MG63 (cell line): Measurements from ENCODE around the gene MEX3B. TPM values are rescaled to one million over a fixed set of nuclear protein-coding genes. Genes with fewer than 3 reads are reported as not detected.
"Not testable (repeated sequence)": the region's sequence is repeated elsewhere in the genome, so short reads cannot be mapped to it uniquely, and the experiment has no call there.

Experiments
- DNase-seq: peaks from one replicate; pipeline ENCODE4 v3.0.0-alpha.2; 2020
- H3K27me3 ChIP-seq: fragments of 250-450 bp; sonication (Bioruptor Pico); 2 replicates; pipeline ENCODE4 v1.5.1; 2020; ENCODE audit warnings: mild to moderate bottlenecking, moderate library complexity
- H3K36me3 ChIP-seq: fragments of 250-450 bp; sonication (Bioruptor Pico); 2 replicates; pipeline ENCODE4 v1.5.1; 2020; ENCODE audit warnings: mild to moderate bottlenecking, moderate library complexity
- H3K4me3 ChIP-seq: fragments of 250-450 bp; sonication (Bioruptor Pico); 2 replicates; pipeline ENCODE4 v1.5.1; 2020; ENCODE audit warnings: mild to moderate bottlenecking, moderate library complexity
- H3K9me3 ChIP-seq: fragments of 250-450 bp; sonication (Bioruptor Pico); 2 replicates; pipeline ENCODE4 v1.5.1; 2020; ENCODE audit warnings: mild to moderate bottlenecking, moderate library complexity
- total RNA-seq: library from RNA; depleted of rRNA; stranded (reverse); fragments of >200 nt; shearing (Covaris generic); gene quantifications from 2 replicates; pipeline ENCODE4 v1.2.3, GENCODE V29; 2014; ENCODE audit warnings: low replicate concordance

Gene MEX3B
- total RNA-seq, 1 experiment from 2014 or later = 4.0 TPM

- H3K4me3 ChIP-seq = no peak overlapping the region
- DNase-seq = no peak
Measured at GRCh38 chr15:82039871-82040270, 5.9 kb downstream of the MEX3B start.

GRCh38 chr15:82036461-82036860 lies 9.4 kb downstream of the MEX3B start:
- H3K9me3 ChIP-seq = no peaks in the 10 kb centered on the region

More at GRCh38 chr15:82039871-82040270, 5.9 kb downstream of the MEX3B start:
- H3K27me3 ChIP-seq = no peaks in the 10 kb centered on the region
- no peaks in the 10 kb centered on the region for H3K9me3 ChIP-seq
- H3K36me3 ChIP-seq = no peaks in the 10 kb centered on the region

DNA sequence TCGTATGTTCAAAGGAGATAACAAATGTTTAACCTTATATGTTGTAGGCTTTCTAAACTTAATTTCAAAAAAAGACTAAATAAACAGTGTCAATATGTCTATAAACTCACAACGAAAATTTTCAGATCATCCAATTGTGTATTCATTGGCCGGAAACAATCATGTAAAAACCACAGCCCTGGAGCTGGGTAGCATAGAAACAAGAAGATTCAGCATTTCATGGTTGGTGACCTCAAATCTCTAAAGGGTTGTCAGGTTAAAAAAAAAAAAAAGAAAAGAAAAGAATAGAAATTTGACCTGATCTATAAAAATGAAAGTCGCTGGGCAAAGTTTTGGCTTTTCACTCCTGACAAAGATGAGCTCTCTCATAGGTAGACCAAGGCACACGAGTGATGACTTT lies 13.9 kb downstream of the MEX3B start:
- Histone ChIP-seq H3K4me3 (no peak overlapping the region), H3K36me3 (no peaks in the 10 kb centered on the region), H3K9me3 (no peaks in the 10 kb centered on the region), H3K27me3 (no peaks in the 10 kb centered on the region)
- no peak for DNase-seq

More at GRCh38 chr15:82036461-82036860, 9.4 kb downstream of the MEX3B start:
- Histone ChIP-seq H3K4me3 (no peak overlapping the region), H3K27me3 (no peaks in the 10 kb centered on the region), H3K36me3 (no peaks in the 10 kb centered on the region)
- no peak for DNase-seq

GRCh38 chr15:82030176-82030575 lies 15.6 kb downstream of the MEX3B start:
- no peaks in the 10 kb centered on the region for H3K27me3 ChIP-seq
- no peak for DNase-seq
- no peaks in the 10 kb centered on the region for H3K36me3 ChIP-seq
- H3K9me3 ChIP-seq = no peaks in the 10 kb centered on the region
- H3K4me3 ChIP-seq = no peak overlapping the region

- not testable (repeated sequence) for H3K27me3 ChIP-seq, H3K9me3 ChIP-seq, H3K4me3 ChIP-seq, DNase-seq, H3K36me3 ChIP-seq
Measured at GRCh38 chr15:82028163-82028562, 17.7 kb downstream of the MEX3B start.

- no peak overlapping the region for H3K4me3 ChIP-seq
- no peaks in the 10 kb centered on the region for H3K9me3 ChIP-seq
- DNase-seq = peak; percentile 44
- no peaks in the 10 kb centered on the region for H3K36me3 ChIP-seq
- no peaks in the 10 kb centered on the region for H3K27me3 ChIP-seq
Measured at GRCh38 chr15:82021992-82022391, 23.8 kb downstream of the MEX3B start.

DNA sequence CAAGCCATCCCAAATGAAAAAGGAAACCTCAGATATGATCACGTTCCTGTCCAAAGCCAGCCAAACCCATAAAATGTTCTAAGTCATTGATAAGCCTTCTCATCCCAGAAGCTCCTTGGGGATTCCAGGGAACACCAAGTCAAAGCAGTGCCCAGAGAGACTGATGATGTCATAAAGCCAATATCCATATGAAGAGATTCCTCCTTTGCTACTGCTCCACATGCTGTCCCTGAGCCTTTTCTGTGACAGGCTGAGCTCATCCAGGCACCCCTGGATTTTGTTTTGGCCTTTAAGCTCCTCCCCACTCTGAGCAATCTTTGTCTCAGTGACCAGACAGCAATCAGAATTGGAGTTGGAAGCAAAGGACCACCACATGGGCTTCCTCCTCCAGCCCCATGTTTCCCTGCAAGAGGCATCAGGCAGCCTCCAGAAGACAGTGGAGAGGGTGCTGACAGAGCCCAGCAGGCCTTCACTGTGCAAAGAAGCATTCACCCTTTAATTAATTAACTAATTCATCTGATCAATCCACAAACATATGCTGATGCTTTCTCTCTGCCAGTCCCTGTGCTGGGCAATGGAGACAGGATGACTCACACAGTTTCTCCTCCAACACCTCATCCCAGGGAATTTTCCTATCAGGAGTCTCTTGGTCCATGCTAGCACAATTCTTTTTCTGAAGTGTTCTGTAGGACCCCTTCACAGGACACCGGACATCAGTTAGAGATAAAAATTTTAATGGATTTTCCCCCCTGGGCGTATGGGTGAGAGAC lies 25.0 kb downstream of the MEX3B start:
- no peak for DNase-seq
- H3K36me3 ChIP-seq = no peaks in the 10 kb centered on the region
- no peak overlapping the region for H3K4me3 ChIP-seq
- H3K27me3 ChIP-seq = no peaks in the 10 kb centered on the region
- no peaks in the 10 kb centered on the region for H3K9me3 ChIP-seq

DNA sequence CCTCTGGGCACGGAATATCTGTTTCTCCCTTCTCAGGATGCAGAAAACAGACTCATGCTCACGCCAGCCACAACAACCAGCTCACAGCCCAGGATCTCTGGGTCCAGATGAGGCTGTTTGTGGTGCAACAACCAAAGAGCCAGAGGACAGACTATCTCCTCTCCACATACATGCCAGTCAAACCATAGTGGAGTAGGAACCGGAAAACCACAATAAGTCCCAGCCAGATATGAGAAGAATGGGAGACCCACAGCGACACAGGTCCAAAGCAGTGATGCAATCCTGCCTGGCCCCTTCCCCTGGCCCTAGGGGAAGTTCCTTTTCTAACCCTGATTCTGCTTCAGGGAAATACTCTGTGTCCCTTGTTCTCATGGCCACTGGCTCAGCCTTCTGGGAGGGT lies 27.6 kb downstream of the MEX3B start:
- no peak overlapping the region for H3K4me3 ChIP-seq
- DNase-seq = no peak
- no peaks in the 10 kb centered on the region for H3K36me3 ChIP-seq
- H3K9me3 ChIP-seq = no peaks in the 10 kb centered on the region
- H3K27me3 ChIP-seq = no peaks in the 10 kb centered on the region

DNA sequence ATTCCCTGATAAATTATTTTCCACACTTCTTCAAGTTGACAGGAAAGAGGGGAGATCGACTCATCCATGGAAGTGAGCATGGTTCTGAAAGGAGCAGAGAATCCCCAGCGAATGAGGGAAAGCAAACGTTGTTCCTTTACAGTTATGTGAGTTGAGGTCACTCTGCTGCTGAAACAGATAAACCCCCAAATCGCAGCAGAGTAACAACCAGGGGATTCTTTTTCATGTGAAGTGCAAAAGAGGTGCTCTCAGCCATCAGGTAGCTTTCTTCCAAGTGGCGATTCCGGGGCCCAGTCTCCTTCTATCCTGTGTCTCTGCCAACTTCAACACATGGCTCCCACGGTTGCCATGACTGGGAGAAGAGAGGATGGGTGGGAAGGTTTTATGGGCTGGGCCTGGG lies 28.2 kb downstream of the MEX3B start:
- Histone ChIP-seq H3K36me3 (no peaks in the 10 kb centered on the region), H3K4me3 (no peak overlapping the region), H3K9me3 (no peaks in the 10 kb centered on the region), H3K27me3 (no peaks in the 10 kb centered on the region)
- no peak for DNase-seq

GRCh38 chr15:82014989-82015388 lies 30.8 kb downstream of the MEX3B start:
- no peaks in the 10 kb centered on the region for H3K27me3 ChIP-seq
- no peaks in the 10 kb centered on the region for H3K9me3 ChIP-seq
- H3K4me3 ChIP-seq = no peak overlapping the region
- H3K36me3 ChIP-seq = no peaks in the 10 kb centered on the region
- peak; percentile 50 for DNase-seq

DNA sequence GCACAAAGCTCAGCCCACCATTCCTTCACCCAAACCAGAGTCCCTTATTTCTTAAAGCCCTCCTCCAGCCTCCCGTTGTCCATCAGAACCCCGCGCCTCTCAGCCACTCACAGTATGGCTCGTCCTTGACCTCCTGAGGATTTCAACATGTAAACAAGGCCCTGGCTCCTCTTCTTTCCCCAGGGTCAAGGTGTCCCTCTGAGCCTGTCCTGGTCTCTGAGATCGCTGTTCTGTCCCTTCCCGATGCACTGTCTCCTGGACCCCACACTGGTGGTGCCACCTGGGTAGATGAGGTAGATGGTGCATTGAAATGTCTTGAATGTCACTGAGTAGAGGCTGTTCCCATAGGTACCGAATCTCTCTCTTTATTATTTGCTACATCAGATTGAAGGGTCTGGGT lies 32.9 kb downstream of the MEX3B start:
- Histone ChIP-seq H3K36me3 (no peaks in the 10 kb centered on the region), H3K9me3 (no peaks in the 10 kb centered on the region), H3K4me3 (no peak overlapping the region), H3K27me3 (no peaks in the 10 kb centered on the region)
- no peak for DNase-seq

- no peak for DNase-seq
- no peaks in the 10 kb centered on the region for H3K27me3 ChIP-seq
- no peaks in the 10 kb centered on the region for H3K36me3 ChIP-seq
- no peak overlapping the region for H3K4me3 ChIP-seq
- H3K9me3 ChIP-seq = peaks cover 3% of the 10 kb centered on the region
Measured at GRCh38 chr15:82005239-82005638, 40.6 kb downstream of the MEX3B start.

GRCh38 chr15:82003916-82004315 lies 41.9 kb downstream of the MEX3B start:
- Histone ChIP-seq H3K36me3 (no peaks in the 10 kb centered on the region), H3K27me3 (no peaks in the 10 kb centered on the region)

GRCh38 chr15:81995081-81995480 lies 50.7 kb downstream of the MEX3B start:
- H3K36me3 ChIP-seq, DNase-seq, H3K27me3 ChIP-seq, H3K4me3 ChIP-seq: not testable (repeated sequence)
- peaks cover 13% of the 10 kb centered on the region for H3K9me3 ChIP-seq

More at GRCh38 chr15:82003916-82004315, 41.9 kb downstream of the MEX3B start:
- Histone ChIP-seq H3K9me3 (peaks cover 3% of the 10 kb centered on the region), H3K4me3 (no peak overlapping the region)
- no peak for DNase-seq

GRCh38 chr15:81992523-81992922 lies 53.3 kb downstream of the MEX3B start:
- Histone ChIP-seq H3K9me3 (peaks cover 13% of the 10 kb centered on the region), H3K27me3 (no peaks in the 10 kb centered on the region), H3K4me3 (no peak overlapping the region), H3K36me3 (no peaks in the 10 kb centered on the region)
- no peak for DNase-seq
